Endothelial cell of umbilical vein (primary cell): ENCODE results near the gene CLTCL1. TPM values are rescaled to one million over a fixed set of nuclear protein-coding genes. Genes with fewer than 3 reads are reported as not detected.

Source experiments
- BruUV-seq: library from RNA; stranded (reverse); fragments of 400-500 nt; replicated peaks from 2 replicates; lab custom pipeline; 2021; lab: Mats Ljungman, UMichigan
- CTCF ChIA-PET: fragments of 300-600, 350-600 bp; sonication (Branson Sonifier 250); formaldehyde crosslinking; loops from one replicate; lab custom pipeline; 2021; ENCODE audit warnings: antibody characterized with exemption, inconsistent platforms; lab: Charles Lee
- POLR2A ChIA-PET: fragments of 300-600, 350-600 bp; sonication (Branson Sonifier 250); formaldehyde crosslinking; loops from one replicate; lab custom pipeline; 2021; ENCODE audit warnings: antibody characterized with exemption, inconsistent platforms; lab: Charles Lee
- DNase-seq: peaks from one replicate; pipeline ENCODE4 v3.0.0-alpha.2; 2011; ENCODE audit warnings: low read depth, low spot score
- FAIRE-seq: peaks from 2 replicates; lab custom pipeline; 2011; peaks lifted over from hg19 to GRCh38; lab: Jason Lieb, UNC
- H2AFZ ChIP-seq: 2 replicates; pipeline ENCODE4 v1.6.0; 2012; ENCODE audit warnings: low read depth, low read length, control low read depth, inconsistent platforms
- H3K27ac ChIP-seq: 2 replicates; pipeline ENCODE4 v1.5.1; 2011; ENCODE audit warnings: low read depth, mild to moderate bottlenecking, control low read depth, low read length, moderate library complexity; ENCODE audit not compliant: insufficient read depth
- H3K27me3 ChIP-seq, 2 experiments: 2 replicates each; pipeline versions ENCODE4 v1.6.0 to v1.6.1; 2011; ENCODE audit warnings: low read length in 2 of 2, mixed read lengths in 1 of 2; ENCODE audit not compliant: control insufficient read depth in 2 of 2, insufficient read depth in 2 of 2
- H3K36me3 ChIP-seq, 2 experiments: 2 replicates in 1 of 2; 3 replicates in 1 of 2; pipeline ENCODE4 v1.5.1; 2011; ENCODE audit warnings: low read length in 2 of 2, mild to moderate bottlenecking in 1 of 2, moderate library complexity in 1 of 2; ENCODE audit not compliant: control insufficient read depth in 2 of 2, insufficient read depth in 2 of 2; ENCODE audit errors: extremely low read depth in 1 of 2
- H3K4me1 ChIP-seq: 3 replicates; pipeline ENCODE4 v1.5.1; 2011; ENCODE audit warnings: mild to moderate bottlenecking, low read length; ENCODE audit not compliant: control insufficient read depth, insufficient read depth; ENCODE audit errors: extremely low read depth
- H3K4me2 ChIP-seq: 2 replicates; pipeline ENCODE4 v1.6.1; 2011; ENCODE audit warnings: low read length, control low read depth, mixed read lengths; ENCODE audit not compliant: insufficient read depth
- H3K4me3 ChIP-seq, 3 experiments: fragments of 200-600 bp in 1 of 3; sonication (generic), shearing (Covaris generic) in 1 of 3; replicated peaks in 1 of 3; 2 replicates each; pipeline ENCODE4 v1.5.1; 2011 to 2016; ENCODE audit warnings: control low read depth in 3 of 3, low read length in 3 of 3, mild to moderate bottlenecking in 2 of 3, inconsistent platforms in 1 of 3, low read depth in 1 of 3, moderate library complexity in 1 of 3; ENCODE audit not compliant: insufficient read depth in 1 of 3
- H3K79me2 ChIP-seq: 2 replicates; pipeline ENCODE4 v1.6.0; 2012; ENCODE audit warnings: low read length, inconsistent platforms; ENCODE audit not compliant: control insufficient read depth, insufficient read depth
- H3K9ac ChIP-seq: replicated peaks from 2 replicates; pipeline ENCODE3; 2011; ENCODE audit warnings: low read length, control low read depth; ENCODE audit not compliant: insufficient read depth; ENCODE audit errors: extremely low read depth
- H3K9me1 ChIP-seq: replicated peaks from 3 replicates; pipeline ENCODE4 v1.6.0; 2011; ENCODE audit warnings: mild to moderate bottlenecking, low read length; ENCODE audit not compliant: control insufficient read depth, insufficient read depth; ENCODE audit errors: extremely low read depth
- H3K9me3 ChIP-seq: replicated peaks from 2 replicates; pipeline ENCODE4 v1.5.1; 2012; ENCODE audit warnings: low read length, inconsistent platforms; ENCODE audit not compliant: control insufficient read depth, insufficient read depth
- H4K20me1 ChIP-seq: replicated peaks from 2 replicates; pipeline ENCODE3; 2011; ENCODE audit warnings: mild to moderate bottlenecking, low read length; ENCODE audit not compliant: control insufficient read depth, insufficient read depth; ENCODE audit errors: extremely low read depth
- CTCF ChIP-seq, 2 donors: IDR thresholded peaks; 1 replicate in 1 of 2; 2 replicates in 1 of 2; pipeline ENCODE4 v1.5.1; 2011; ENCODE audit warnings: low read length in 2 of 2, mild to moderate bottlenecking in 2 of 2, moderate library complexity in 2 of 2, control low read depth in 1 of 2, inconsistent platforms in 1 of 2, low read depth in 1 of 2; ENCODE audit not compliant: insufficient read depth in 1 of 2; ENCODE audit errors: extremely low read depth in 1 of 2
- EZH2 ChIP-seq: IDR thresholded peaks from 2 replicates; pipeline ENCODE4 v1.6.1; 2012; ENCODE audit warnings: borderline replicate concordance, low read depth, mild to moderate bottlenecking, moderate library complexity, low read length, inconsistent platforms; ENCODE audit not compliant: severe bottlenecking
- FOS ChIP-seq: IDR thresholded peaks from 2 replicates; pipeline ENCODE4 v1.6.1; 2011; ENCODE audit warnings: mild to moderate bottlenecking, low read length, moderate library complexity, borderline replicate concordance; ENCODE audit not compliant: insufficient read depth
- GATA2 ChIP-seq: IDR thresholded peaks from 2 replicates; pipeline ENCODE4 v1.7.0; 2011; ENCODE audit warnings: low read depth, mild to moderate bottlenecking, moderate library complexity, mixed read lengths, low read length; ENCODE audit not compliant: insufficient read length, insufficient read depth
- JUN ChIP-seq: IDR thresholded peaks from 2 replicates; pipeline ENCODE4 v1.6.1; 2011; ENCODE audit warnings: borderline replicate concordance, low read depth; ENCODE audit not compliant: insufficient read length, insufficient read depth
- MAX ChIP-seq: IDR thresholded peaks from 2 replicates; pipeline ENCODE4 v1.6.1; 2011; ENCODE audit not compliant: insufficient read depth, insufficient read length
- MYC ChIP-seq: IDR thresholded peaks from one replicate; pipeline ENCODE4 v1.6.1; 2011; ENCODE audit warnings: mild to moderate bottlenecking, low read depth, low read length
- POLR2A ChIP-seq: IDR thresholded peaks from 2 replicates; pipeline ENCODE4 v1.6.1; 2012; ENCODE audit warnings: low read depth, mild to moderate bottlenecking, control low read depth, low read length
- POLR2AphosphoS5 ChIP-seq: IDR thresholded peaks from 2 replicates; pipeline ENCODE4 v1.6.1; 2012; ENCODE audit warnings: low read depth, mild to moderate bottlenecking, control low read depth, low read length, moderate library complexity; ENCODE audit not compliant: insufficient read depth
- dilution Hi-C: fragments of 300-500 bp; cut with MboI; formaldehyde crosslinking; loops from one replicate; pipeline ENCODE4 v1.15.0; 2019; ENCODE audit warnings: low sequenced_read_pairs; ENCODE audit not compliant: extremely low pct_ligation_motif_present
- intact Hi-C: fragments of 100-400 bp; cut with micrococcal nuclease; formaldehyde crosslinking; loops from one replicate; pipeline ENCODE4 v1.10.0; 2022
- polyA plus RNA-seq, 4 experiments: library from polyadenylated mRNA; depleted of rRNA in 3 of 4; stranded (reverse) in 3 of 4; unstranded in 1 of 4; fragments of >200 nt; gene quantifications; 2 replicates each; pipeline versions ENCODE4 v1.2.1 to v1.2.3, GENCODE V29; 2011 to 2012; ENCODE audit warnings: missing spikeins in 1 of 4
- total RNA-seq: library from RNA; stranded (reverse); gene quantifications from 2 replicates; pipeline ENCODE4 v1.2.3, GENCODE V29; 2021

The CLTCL1 gene
- total and polyA plus RNA-seq, 2 donors (not counting 3 experiments of a cell fraction or from before 2014, with no cell fraction given) = 5.0 to 6.2 TPM

- Histone ChIP-seq H3K9me1 (no peaks in the 10 kb centered on the region), H3K27me3 (no peaks in the 10 kb centered on the region), H3K4me1 (no peaks in the 10 kb centered on the region), H3K27ac (no peak overlapping the region), H3K79me2 (no peaks in the 10 kb centered on the region), H4K20me1 (no peaks in the 10 kb centered on the region), H3K9me3 (no peaks in the 10 kb centered on the region), H3K36me3 (no peaks in the 10 kb centered on the region), H2AFZ (no peak overlapping the region), H3K9ac (no peak overlapping the region), H3K4me2 (no peak overlapping the region), H3K4me3 (no peak overlapping the region)
- TF ChIP-seq GATA2 (no peak), FOS (no peak), POLR2A (no peak), MAX (no peak), JUN (no peak)
- intact Hi-C loops = no loop called here
- ChIA-PET POLR2A (no interaction called here), CTCF (no interaction called here)
- BruUV-seq = no TSS peak
- DNase-seq (no peak), FAIRE-seq (no peak)
- dilution Hi-C loops = no loop called here
Observed at GRCh38 chr22:19242699-19243098, 48.8 kb downstream of the CLTCL1 start.

- no peak overlapping the region for H2AFZ ChIP-seq
- H3K27ac ChIP-seq = no peak overlapping the region
- DNase-seq (no peak), FAIRE-seq (no peak)
- no peaks in the 10 kb centered on the region for H3K9me1 ChIP-seq
- no peaks in the 10 kb centered on the region for H3K79me2 ChIP-seq
- no peak overlapping the region for H3K4me2 ChIP-seq
- H4K20me1 ChIP-seq = no peaks in the 10 kb centered on the region
- no peaks in the 10 kb centered on the region for H3K9me3 ChIP-seq
- intact Hi-C loops = no loop called here
- CTCF ChIA-PET = interaction anchor here (1.3 kb wide), 1 partner anchor 62 kb away, joined by 3 read pairs; no protein-coding TSS in a partner anchor
- POLR2A ChIA-PET = no interaction called here
- dilution Hi-C loops = no loop called here
- H3K9ac ChIP-seq = no peak overlapping the region
- no TSS peak for BruUV-seq
- H3K4me1 ChIP-seq = no peaks in the 10 kb centered on the region
- no peaks in the 10 kb centered on the region for H3K36me3 ChIP-seq
- TF ChIP-seq GATA2 (no peak), FOS (no peak), MAX (no peak), POLR2A (no peak), JUN (no peak), CTCF (IDR thresholded peaks at IDR 0.05; ENCODE audit: extremely low read depth in 1 of 2, insufficient read depth in 1 of 2, low read depth in 1 of 2, low read length in 2 of 2) (no peak), MYC (no peak), EZH2 (no peak), POLR2AphosphoS5 (no peak)
- H3K27me3 ChIP-seq = no peaks in the 10 kb centered on the region
- H3K4me3 ChIP-seq = no peak overlapping the region
Observed at GRCh38 chr22:19241593-19241906, 50.0 kb downstream of the CLTCL1 start.
